KOPT-K1 (cell line): ENCODE results near the gene PEF1.

Experiments used
- H3K27ac ChIP-seq: fragments of 200-600 bp; sonication (generic); 2 replicates; pipeline ENCODE4 v1.5.1; 2016; ENCODE audit warnings: antibody characterized with exemption, mild to moderate bottlenecking, low read depth, low read length; ENCODE audit not compliant: poor library complexity, severe bottlenecking
- H3K36me3 ChIP-seq: fragments of 200-600 bp; sonication (generic); 2 replicates; pipeline ENCODE4 v1.5.1; 2017; ENCODE audit warnings: antibody characterized with exemption, mild to moderate bottlenecking, low read length, moderate library complexity; ENCODE audit not compliant: insufficient read depth
- H3K9me3 ChIP-seq: fragments of 200-600 bp; sonication (generic); 2 replicates; pipeline ENCODE4 v1.5.1; 2017; ENCODE audit warnings: antibody characterized with exemption, low read length, mild to moderate bottlenecking; ENCODE audit not compliant: insufficient read depth, poor library complexity, severe bottlenecking

PEF1 gene

GRCh38 chr1:31677949-31678348, 33.3 kb upstream of the PEF1 start:
- Histone ChIP-seq H3K36me3 (no peaks in the 10 kb centered on the region), H3K9me3 (no peaks in the 10 kb centered on the region), H3K27ac (no peak overlapping the region)

- Histone ChIP-seq H3K9me3 (no peaks in the 10 kb centered on the region), H3K36me3 (no peaks in the 10 kb centered on the region), H3K27ac (no peak overlapping the region)
These were observed 32.7 kb upstream of the PEF1 start for GRCh38 chr1:31677401-31677800.

GRCh38 chr1:31675756-31676155, 31.1 kb upstream of the PEF1 start:
- H3K36me3 ChIP-seq = no peaks in the 10 kb centered on the region
- H3K27ac ChIP-seq = no peak overlapping the region
- H3K9me3 ChIP-seq = no peaks in the 10 kb centered on the region

- Histone ChIP-seq H3K27ac (no peak overlapping the region), H3K36me3 (no peaks in the 10 kb centered on the region), H3K9me3 (no peaks in the 10 kb centered on the region)
These were observed 30.5 kb upstream of the PEF1 start for GRCh38 chr1:31675161-31675560.

- no peaks in the 10 kb centered on the region for H3K9me3 ChIP-seq
- H3K36me3 ChIP-seq = no peaks in the 10 kb centered on the region
- no peak overlapping the region for H3K27ac ChIP-seq
These were observed 29.9 kb upstream of the PEF1 start for GRCh38 chr1:31674626-31675025.

GRCh38 chr1:31673433-31673832, 28.8 kb upstream of the PEF1 start:
- Histone ChIP-seq H3K27ac (no peak overlapping the region), H3K36me3 (no peaks in the 10 kb centered on the region), H3K9me3 (no peaks in the 10 kb centered on the region)

- Histone ChIP-seq H3K27ac (no peak overlapping the region), H3K9me3 (no peaks in the 10 kb centered on the region), H3K36me3 (no peaks in the 10 kb centered on the region)
These were observed 28.3 kb upstream of the PEF1 start for GRCh38 chr1:31672986-31673385.

- H3K27ac ChIP-seq = no peak overlapping the region
- H3K9me3 ChIP-seq = no peaks in the 10 kb centered on the region
- H3K36me3 ChIP-seq = no peaks in the 10 kb centered on the region
These were observed 27.0 kb upstream of the PEF1 start for GRCh38 chr1:31671561-31672201.

GRCh38 chr1:31671147-31671546, 26.5 kb upstream of the PEF1 start:
- H3K27ac ChIP-seq = no peak overlapping the region
- no peaks in the 10 kb centered on the region for H3K9me3 ChIP-seq
- H3K36me3 ChIP-seq = no peaks in the 10 kb centered on the region

GRCh38 chr1:31670593-31670964, 25.9 kb upstream of the PEF1 start:
- Histone ChIP-seq H3K36me3 (no peaks in the 10 kb centered on the region), H3K9me3 (no peaks in the 10 kb centered on the region), H3K27ac (no peak overlapping the region)

GRCh38 chr1:31669786-31670592, 25.3 kb upstream of the PEF1 start:
- Histone ChIP-seq H3K36me3 (no peaks in the 10 kb centered on the region), H3K27ac (no peak overlapping the region), H3K9me3 (no peaks in the 10 kb centered on the region)

GRCh38 chr1:31669433-31669785, 24.7 kb upstream of the PEF1 start:
- no peaks in the 10 kb centered on the region for H3K9me3 ChIP-seq
- H3K36me3 ChIP-seq = no peaks in the 10 kb centered on the region
- no peak overlapping the region for H3K27ac ChIP-seq

- Histone ChIP-seq H3K36me3 (no peaks in the 10 kb centered on the region), H3K9me3 (no peaks in the 10 kb centered on the region), H3K27ac (no peak overlapping the region)
These were observed 23.7 kb upstream of the PEF1 start for GRCh38 chr1:31668303-31668883.

- no peaks in the 10 kb centered on the region for H3K36me3 ChIP-seq
- no peak overlapping the region for H3K27ac ChIP-seq
- no peaks in the 10 kb centered on the region for H3K9me3 ChIP-seq
These were observed 22.5 kb upstream of the PEF1 start for GRCh38 chr1:31667065-31667785.

GRCh38 chr1:31666263-31666963, 21.7 kb upstream of the PEF1 start:
- no peaks in the 10 kb centered on the region for H3K9me3 ChIP-seq
- no peak overlapping the region for H3K27ac ChIP-seq
- no peaks in the 10 kb centered on the region for H3K36me3 ChIP-seq
